K562 (cell line): ENCODE results near the gene NFATC2. TPM values are rescaled to one million over a fixed set of nuclear protein-coding genes. Genes with fewer than 3 reads are reported as not detected.

Experiments used
- ATAC-seq: fragments of 200-7000 bp; cut with Tn5 transposase; 3 replicates; pipeline ENCODE4 v1.9.1; 2020; ENCODE audit warnings: moderate library complexity
- BruUV-seq: library from RNA; stranded (reverse); fragments of 400-500 nt; replicated peaks from 2 replicates; lab custom pipeline; 2021; lab: Mats Ljungman, UMichigan
- CTCF ChIA-PET: fragments of 300-600 bp; formaldehyde crosslinking; extraction: SDS; loops from one replicate; lab custom pipeline; 2021; ENCODE audit warnings: low intra/inter-chr PET ratio; lab: Yijun Ruan, JAX
- POLR2A ChIA-PET: fragments of 300-600, 350-650 bp; sonication (Branson Sonifier 250); formaldehyde crosslinking; extraction: SDS; loops from one replicate; lab custom pipeline; 2021; ENCODE audit warnings: antibody characterized with exemption, inconsistent platforms; lab: Yijun Ruan, JAX
- DNase-seq, 4 experiments: peaks; one replicate each; pipeline versions ENCODE4 v3.0.0 to v3.0.0-alpha.2; 2011 to 2018; ENCODE audit warnings: low spot score in 3 of 4, mixed read lengths in 3 of 4; ENCODE audit errors: extremely low read depth in 1 of 4
- FAIRE-seq: peaks from 2 replicates; lab custom pipeline; 2011; peaks lifted over from hg19 to GRCh38; lab: Jason Lieb, UNC
- H2AFZ ChIP-seq: 2 replicates; pipeline ENCODE4 v1.6.0; 2011; ENCODE audit warnings: low read depth, low read length, control low read depth, inconsistent platforms
- H3K27ac ChIP-seq: fragments of 200-600 bp; 3 replicates; pipeline ENCODE4 v1.8.0; 2011; ENCODE audit warnings: low read depth, mild to moderate bottlenecking, control low read depth, inconsistent platforms, low read length, moderate library complexity, mixed read lengths; ENCODE audit errors: extremely low read depth
- H3K27me3 ChIP-seq, 2 experiments: fragments of 300-600 bp in 1 of 2; 2 replicates in 1 of 2; 3 replicates in 1 of 2; pipeline versions ENCODE4 v1.6.0 to v1.8.0; 2011; ENCODE audit warnings: inconsistent platforms in 2 of 2, low read length in 2 of 2, mild to moderate bottlenecking in 1 of 2, mixed read lengths in 1 of 2, moderate library complexity in 1 of 2; ENCODE audit not compliant: control insufficient read depth in 2 of 2, insufficient read depth in 2 of 2
- H3K36me3 ChIP-seq: fragments of 300-600 bp; 3 replicates; pipeline ENCODE4 v1.8.0; 2011; ENCODE audit warnings: mild to moderate bottlenecking, low read length, inconsistent platforms; ENCODE audit not compliant: control insufficient read depth, insufficient read depth
- H3K4me1 ChIP-seq, 2 experiments: fragments of 200-600 bp in 1 of 2; replicated peaks in 1 of 2; 2 replicates in 1 of 2; 3 replicates in 1 of 2; pipeline versions ENCODE4 v1.5.1 to v1.8.0; 2011; ENCODE audit warnings: inconsistent platforms in 2 of 2, low read length in 2 of 2, mild to moderate bottlenecking in 1 of 2, mixed read lengths in 1 of 2, moderate library complexity in 1 of 2; ENCODE audit not compliant: control insufficient read depth in 2 of 2, insufficient read depth in 2 of 2
- H3K4me2 ChIP-seq: 2 replicates; pipeline ENCODE4 v1.6.1; 2011; ENCODE audit warnings: low read length, control low read depth, inconsistent platforms, mixed read lengths; ENCODE audit not compliant: insufficient read depth
- H3K4me3 ChIP-seq: fragments of 200-600 bp; sonication (generic), shearing (Covaris generic); 2 replicates; pipeline ENCODE4 v1.5.1; 2016; ENCODE audit warnings: control low read depth, inconsistent platforms
- H3K79me2 ChIP-seq: fragments of 200-600 bp; 3 replicates; pipeline ENCODE4 v1.8.0; 2011; ENCODE audit warnings: low read length, inconsistent platforms; ENCODE audit not compliant: control insufficient read depth, insufficient read depth
- H3K9ac ChIP-seq, 2 experiments: 2 replicates each; pipeline versions ENCODE4 v1.6.0 to v1.6.1; 2011; ENCODE audit warnings: low read depth in 2 of 2, low read length in 2 of 2, control low read depth in 1 of 2, inconsistent platforms in 1 of 2, mild to moderate bottlenecking in 1 of 2, mixed read lengths in 1 of 2; ENCODE audit not compliant: insufficient read depth in 1 of 2
- H3K9me1 ChIP-seq: one replicate; pipeline ENCODE4 v1.6.0; 2011; ENCODE audit warnings: inconsistent platforms, mild to moderate bottlenecking, low read length, moderate library complexity; ENCODE audit not compliant: control insufficient read depth, insufficient read depth
- H3K9me3 ChIP-seq: replicated peaks from 2 replicates; pipeline ENCODE4 v1.5.1; 2011; ENCODE audit warnings: low read depth, low read length, inconsistent platforms; ENCODE audit not compliant: control insufficient read depth, insufficient read depth
- H4K20me1 ChIP-seq: replicated peaks from 2 replicates; pipeline ENCODE4 v1.6.1; 2011; ENCODE audit warnings: low read length, inconsistent platforms, mixed read lengths; ENCODE audit not compliant: control insufficient read depth, insufficient read depth
- ZNF639 ChIP-seq, 2 experiments: fragments of 200-800 bp in 1 of 2; sonication (Bioruptor generic) in 1 of 2; sonication (generic) in 1 of 2; formaldehyde crosslinking in 1 of 2; IDR thresholded peaks in 1 of 2; conservative IDR thresholded peaks in 1 of 2; 2 replicates each; pipeline versions ENCODE4 v1.5.0 to v1.6.1; 2016 to 2020; ENCODE audit warnings: missing compliant biosample characterization in 1 of 2, missing genetic modification characterization in 1 of 2, missing genetic modification reagents in 1 of 2
- WGBS: fragments of 100-300 bp; shearing (Covaris generic); methylation state at CpG from one replicate; pipeline ENCODE4 v1.1.6; 2016; ENCODE audit warnings: low coverage, mixed read lengths; ENCODE audit not compliant: insufficient coverage; ENCODE audit errors: missing lambda C conversion rate; 5-methylcytosine and 5-hydroxymethylcytosine counted together
- in situ Hi-C: fragments of 300-500 bp; cut with MboI; formaldehyde crosslinking; loops from 4 replicates; pipeline ENCODE4 v1.15.0; 2018; ENCODE audit warnings: inconsistent platforms, mixed read lengths
- intact Hi-C: fragments of 100-400 bp; cut with micrococcal nuclease; formaldehyde crosslinking; loops from 2 replicates; pipeline ENCODE4 v1.14.2; 2022
- polyA plus RNA-seq, 8 experiments: library from polyadenylated mRNA; depleted of rRNA in 4 of 8; stranded (reverse) in 5 of 8; unstranded in 3 of 8; fragments of >200 nt; fragmentation: Nextera tagmentation in 2 of 8; fragmentation: Illumina TruSeq in 1 of 8; extraction: Ambion mirVana in 2 of 8; extraction: Trizol in 1 of 8; gene quantifications; 2 replicates each; pipeline versions ENCODE4 v1.2.1 to v1.2.3, GENCODE V29; 2011 to 2014; ENCODE audit warnings: inconsistent platforms in 1 of 8, missing spikeins in 1 of 8
- total RNA-seq, 7 experiments: library from RNA; depleted of rRNA in 6 of 7; stranded (reverse); fragments of >200 nt in 6 of 7; fragmentation: Illumina TruSeq in 2 of 7; extraction: Trizol in 2 of 7; gene quantifications; 2 replicates each; pipeline versions ENCODE4 v1.2.1 to v1.2.3, GENCODE V29; 2011 to 2021; ENCODE audit warnings: low replicate concordance in 1 of 7

The NFATC2 gene
- total and polyA plus RNA-seq, 9 of the 15 experiments (the other 6 are each of a cell fraction or from before 2014, with no cell fraction given): 1.9 to 11.2 (median 3.0) TPM

DNA sequence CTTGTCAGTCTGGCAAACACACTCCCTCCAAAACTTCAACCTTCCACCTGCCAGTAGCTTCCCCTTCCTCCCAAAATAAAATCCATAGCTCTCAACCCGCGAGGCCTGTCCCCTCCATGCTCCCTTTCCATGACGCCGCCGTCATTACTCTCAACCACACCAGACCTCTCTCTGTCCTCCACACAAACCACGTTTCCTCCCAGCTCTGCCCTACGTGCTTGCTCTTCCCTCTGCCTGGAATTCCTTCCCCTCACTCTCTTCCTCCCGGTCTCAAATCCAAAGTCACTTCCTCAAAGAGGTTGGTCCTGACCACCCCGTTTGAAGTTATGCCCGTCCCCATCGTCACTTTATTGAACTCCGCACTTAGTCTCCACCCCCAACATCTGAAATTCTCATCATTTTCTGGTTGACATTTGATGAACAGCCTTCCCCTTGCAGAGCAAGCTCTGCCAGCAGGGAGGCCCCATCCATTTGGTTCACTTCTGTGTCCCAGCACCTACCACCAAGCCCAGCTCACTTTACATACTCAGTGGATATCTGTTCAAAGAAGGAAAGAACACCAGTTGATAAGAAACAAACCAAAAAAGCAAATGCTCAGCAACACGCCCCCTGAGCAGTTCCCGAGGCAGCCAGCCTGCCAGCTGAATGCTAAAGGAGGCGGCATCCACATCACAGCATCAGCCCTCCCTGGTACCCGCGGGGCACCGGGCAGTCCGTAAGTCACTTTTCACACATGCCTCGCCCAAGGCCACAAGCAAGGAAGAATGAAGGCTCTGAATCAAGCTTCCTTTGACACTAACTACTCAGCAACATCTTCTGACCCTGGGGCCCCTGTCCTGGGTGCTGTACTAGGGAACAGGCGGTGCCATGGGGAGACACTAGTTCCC lies 125.0 kb downstream of the NFATC2 start:
- CTCF ChIA-PET: no interaction called here
- Histone ChIP-seq H3K9me3 (no peaks in the 10 kb centered on the region), H3K79me2 (no peaks in the 10 kb centered on the region), H3K9ac (no peak overlapping the region), H3K4me1 (peaks cover 0 to 5% of the 10 kb centered on the region in 2 experiments; a peak in 1 of 5 replicates), H2AFZ (no peak overlapping the region), H3K4me3 (no peak overlapping the region), H4K20me1 (no peaks in the 10 kb centered on the region), H3K4me2 (no peak overlapping the region), H3K27ac (no peak overlapping the region; the same call in 2 of the 3 replicates), H3K9me1 (no peaks in the 10 kb centered on the region), H3K36me3 (peaks cover 20% of the 10 kb centered on the region; the same call in 2 of the 3 replicates), H3K27me3 (no peaks in the 10 kb centered on the region)
- no TSS peak for BruUV-seq
- TF ChIP-seq ZNF639 (CRISPR knock-in tag; conservative IDR thresholded peaks at IDR 0.05 in 1 of 2, IDR thresholded peaks at IDR 0.05 in 1 of 2): no peak
- POLR2A ChIA-PET: interaction anchor here (0.7 to 0.8 kb wide), 2 partner anchors 63 to 443 kb away, joined by 3 to 4 read pairs; no protein-coding TSS in a partner anchor
- no peak for DNase-seq
- intact Hi-C loops: no loop called here
- in situ Hi-C loops: no loop called here
- 87% methylated on average over 21 of the region's 21 CpGs for WGBS
- no peak for FAIRE-seq
- no peak for ATAC-seq
